GM12864 (cell line): ENCODE results near the gene EXOC6.

Source experiments
- DNase-seq: peaks from one replicate; pipeline ENCODE4 v3.0.0-alpha.2; 2011; ENCODE audit warnings: low read depth
- H3K4me3 ChIP-seq: 2 replicates; pipeline ENCODE4 v1.5.1; 2011; ENCODE audit warnings: mild to moderate bottlenecking, low read depth, low read length, control low read depth
- TF ChIP-seq, protein P1 (sequence below): IDR thresholded peaks from 2 replicates; pipeline ENCODE4 v1.5.1; 2011; ENCODE audit warnings: low read depth, mild to moderate bottlenecking, moderate library complexity, low read length, control low read depth, inconsistent platforms; ENCODE audit errors: missing control alignments

Gene EXOC6

DNA sequence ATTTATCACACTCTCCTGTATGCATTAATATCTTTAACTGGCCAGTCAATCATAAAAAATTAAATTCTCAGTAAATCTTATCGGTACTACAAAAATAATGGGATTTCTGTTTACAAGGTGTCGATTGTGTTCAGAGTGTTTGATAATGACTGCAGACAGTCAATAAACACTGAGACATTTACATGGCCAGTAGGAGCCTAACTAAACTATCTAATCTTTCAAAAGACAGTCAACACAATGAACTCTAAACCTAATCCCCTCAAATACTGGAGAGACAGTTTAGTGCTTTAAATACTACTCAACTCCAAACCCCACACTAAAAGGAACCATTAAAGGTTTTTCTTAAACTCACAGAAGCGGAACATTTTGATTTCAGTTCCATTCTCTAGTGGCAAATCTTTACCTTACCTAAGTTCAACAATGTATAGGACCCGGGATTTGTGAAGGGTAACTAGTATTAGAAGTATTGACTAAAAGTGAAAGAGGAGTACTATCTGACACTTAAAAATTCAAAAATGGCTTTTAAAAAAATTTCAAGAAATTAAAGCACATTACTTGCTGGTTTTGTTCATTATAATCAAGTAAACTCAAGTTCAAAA is 37.3 kb upstream of the EXOC6 start:
- DNase-seq = no peak
- no peak overlapping the region for H3K4me3 ChIP-seq
- TF ChIP-seq, protein P1, sequence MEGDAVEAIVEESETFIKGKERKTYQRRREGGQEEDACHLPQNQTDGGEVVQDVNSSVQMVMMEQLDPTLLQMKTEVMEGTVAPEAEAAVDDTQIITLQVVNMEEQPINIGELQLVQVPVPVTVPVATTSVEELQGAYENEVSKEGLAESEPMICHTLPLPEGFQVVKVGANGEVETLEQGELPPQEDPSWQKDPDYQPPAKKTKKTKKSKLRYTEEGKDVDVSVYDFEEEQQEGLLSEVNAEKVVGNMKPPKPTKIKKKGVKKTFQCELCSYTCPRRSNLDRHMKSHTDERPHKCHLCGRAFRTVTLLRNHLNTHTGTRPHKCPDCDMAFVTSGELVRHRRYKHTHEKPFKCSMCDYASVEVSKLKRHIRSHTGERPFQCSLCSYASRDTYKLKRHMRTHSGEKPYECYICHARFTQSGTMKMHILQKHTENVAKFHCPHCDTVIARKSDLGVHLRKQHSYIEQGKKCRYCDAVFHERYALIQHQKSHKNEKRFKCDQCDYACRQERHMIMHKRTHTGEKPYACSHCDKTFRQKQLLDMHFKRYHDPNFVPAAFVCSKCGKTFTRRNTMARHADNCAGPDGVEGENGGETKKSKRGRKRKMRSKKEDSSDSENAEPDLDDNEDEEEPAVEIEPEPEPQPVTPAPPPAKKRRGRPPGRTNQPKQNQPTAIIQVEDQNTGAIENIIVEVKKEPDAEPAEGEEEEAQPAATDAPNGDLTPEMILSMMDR = no peak

DNA sequence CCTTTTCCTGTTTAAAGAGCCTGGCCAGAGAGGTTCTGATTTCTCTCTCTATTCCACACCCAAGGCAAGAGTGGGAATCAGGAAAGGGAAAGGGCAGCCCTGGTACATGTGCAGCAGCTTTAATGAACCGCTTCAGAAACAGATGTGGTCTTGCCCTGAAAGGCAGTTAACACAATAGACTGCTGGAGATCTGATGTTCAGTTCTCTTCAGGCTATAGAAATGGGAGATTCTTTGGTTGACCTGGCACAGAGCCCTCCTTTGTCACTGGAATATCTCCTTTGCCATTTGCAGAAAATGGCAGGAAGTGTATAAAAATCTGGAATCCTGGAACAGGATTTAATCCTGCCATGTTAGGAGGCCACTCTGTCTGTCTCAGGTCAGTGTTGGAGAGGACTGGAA is 36.3 kb upstream of the EXOC6 start:
- TF ChIP-seq, protein P1 = no peak
- no peak for DNase-seq
- no peak overlapping the region for H3K4me3 ChIP-seq

DNA sequence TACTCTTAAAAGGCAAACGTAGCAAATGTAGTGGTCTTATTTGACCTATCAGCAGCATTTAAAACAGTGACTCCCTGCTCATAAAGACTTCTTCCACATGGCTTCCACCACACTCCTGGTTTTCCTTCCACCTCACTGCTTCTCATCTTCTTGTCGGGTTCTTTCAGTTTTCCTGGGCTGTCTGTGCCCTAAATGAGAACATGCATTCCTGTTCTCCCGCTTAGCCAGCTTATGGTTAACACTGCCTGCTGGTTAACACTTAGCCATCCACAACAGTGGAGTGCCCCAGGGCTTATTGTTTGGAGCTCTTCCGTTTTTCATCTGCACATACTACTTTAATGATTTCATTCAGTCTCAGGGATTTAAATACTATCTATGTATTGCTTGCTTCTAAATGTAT is 34.3 kb upstream of the EXOC6 start:
- DNase-seq = no peak
- TF ChIP-seq, protein P1 = no peak
- H3K4me3 ChIP-seq = no peak overlapping the region

DNA sequence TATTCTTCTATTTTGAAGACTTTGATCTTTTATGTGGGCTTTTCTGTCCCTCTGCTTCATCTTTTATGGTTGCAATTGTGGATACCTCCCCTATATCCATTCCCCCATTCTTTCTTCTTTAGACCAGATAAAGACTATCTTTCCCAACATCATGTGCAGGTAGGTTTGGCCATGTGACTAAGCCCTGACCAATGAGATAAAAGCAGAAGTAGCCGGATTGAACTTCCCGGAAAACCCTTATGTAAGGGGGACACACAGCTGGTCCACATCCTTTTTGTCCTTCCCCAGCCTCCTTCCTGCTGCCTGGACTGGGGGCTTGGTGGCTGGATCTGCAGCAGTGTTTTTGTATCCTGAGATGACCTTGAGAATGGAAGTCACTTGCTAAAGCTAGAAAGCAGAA is 33.5 kb upstream of the EXOC6 start:
- no peak for DNase-seq
- TF ChIP-seq, protein P1 = no peak
- no peak overlapping the region for H3K4me3 ChIP-seq

DNA sequence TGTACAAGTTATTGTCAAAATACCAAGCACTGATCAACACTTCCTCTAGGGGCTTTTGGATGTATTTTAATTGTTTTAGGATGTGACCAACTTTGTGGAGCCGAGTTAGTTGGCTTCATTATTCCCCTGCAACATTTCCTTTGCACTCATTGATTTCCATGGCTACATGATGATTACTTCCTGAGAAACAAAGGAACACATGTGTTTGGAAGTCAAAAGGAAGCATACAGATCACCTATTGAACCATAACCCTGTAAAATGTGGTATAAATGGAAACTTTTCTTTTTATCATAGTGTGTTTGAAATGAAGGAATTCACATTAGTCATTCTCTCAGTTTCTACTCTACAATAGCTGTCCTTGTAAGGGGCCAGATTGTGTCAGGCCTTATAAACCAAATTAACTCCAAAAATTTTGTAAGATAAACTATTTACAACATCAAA is 32.2 kb upstream of the EXOC6 start:
- TF ChIP-seq, protein P1 = no peak
- H3K4me3 ChIP-seq = no peak overlapping the region
- no peak for DNase-seq

DNA sequence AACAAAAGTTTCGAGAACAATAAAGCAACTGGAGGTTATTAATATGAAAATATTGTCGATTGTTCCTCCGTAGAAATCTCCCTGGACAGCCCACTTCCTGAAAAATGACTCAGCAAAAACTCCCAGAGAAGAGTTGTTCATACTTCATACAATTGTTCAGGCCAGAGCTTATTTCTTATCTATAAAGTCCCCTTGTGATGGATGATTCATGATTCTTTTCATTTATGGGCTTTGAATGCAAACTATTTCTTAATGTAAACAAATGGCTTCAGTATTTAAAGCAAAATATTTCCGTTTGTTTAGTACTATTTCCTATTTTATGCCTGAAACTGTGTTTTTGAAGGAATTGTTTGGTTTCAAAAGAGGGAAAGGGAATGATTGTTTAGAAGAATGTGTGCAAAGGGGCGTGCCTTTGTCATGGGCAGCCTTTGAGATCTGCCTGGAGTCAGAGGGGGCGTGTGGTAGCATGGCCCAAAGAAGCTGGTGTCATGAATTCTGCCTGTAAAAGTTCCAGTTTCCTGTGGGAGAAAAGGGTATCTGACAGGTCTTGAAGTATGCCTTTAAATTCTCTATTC is 26.2 kb upstream of the EXOC6 start:
- no peak overlapping the region for H3K4me3 ChIP-seq
- no peak for DNase-seq
- TF ChIP-seq, protein P1 = no peak

DNA sequence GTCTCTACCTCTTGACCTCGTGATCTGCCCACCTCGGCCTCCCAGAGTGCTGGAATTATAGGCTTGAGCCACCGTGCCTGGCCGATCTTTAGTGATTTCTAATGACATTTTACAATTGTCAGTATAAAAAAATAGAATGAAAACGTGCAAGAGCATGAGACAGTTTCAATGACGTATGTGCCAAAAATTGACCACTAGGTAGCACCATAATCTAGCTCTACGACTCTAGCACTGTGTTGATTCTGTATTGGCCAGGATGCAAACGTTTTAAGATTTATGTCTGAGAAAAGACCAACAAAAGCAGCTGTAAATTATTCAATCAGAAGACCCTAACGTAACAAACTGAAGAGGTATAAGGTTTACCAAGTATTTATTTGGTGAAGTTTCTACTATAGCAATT is 25.4 kb upstream of the EXOC6 start:
- no peak overlapping the region for H3K4me3 ChIP-seq
- no peak for DNase-seq
- TF ChIP-seq, protein P1 = no peak
